Measurements from ENCODE around the gene ANKRD50. TPM values are rescaled to one million over a fixed set of nuclear protein-coding genes. Genes with fewer than 3 reads are reported as not detected.

Gene ANKRD50
- total RNA-seq, 1 donor from 2014 or later = 31.4 TPM

DNA sequence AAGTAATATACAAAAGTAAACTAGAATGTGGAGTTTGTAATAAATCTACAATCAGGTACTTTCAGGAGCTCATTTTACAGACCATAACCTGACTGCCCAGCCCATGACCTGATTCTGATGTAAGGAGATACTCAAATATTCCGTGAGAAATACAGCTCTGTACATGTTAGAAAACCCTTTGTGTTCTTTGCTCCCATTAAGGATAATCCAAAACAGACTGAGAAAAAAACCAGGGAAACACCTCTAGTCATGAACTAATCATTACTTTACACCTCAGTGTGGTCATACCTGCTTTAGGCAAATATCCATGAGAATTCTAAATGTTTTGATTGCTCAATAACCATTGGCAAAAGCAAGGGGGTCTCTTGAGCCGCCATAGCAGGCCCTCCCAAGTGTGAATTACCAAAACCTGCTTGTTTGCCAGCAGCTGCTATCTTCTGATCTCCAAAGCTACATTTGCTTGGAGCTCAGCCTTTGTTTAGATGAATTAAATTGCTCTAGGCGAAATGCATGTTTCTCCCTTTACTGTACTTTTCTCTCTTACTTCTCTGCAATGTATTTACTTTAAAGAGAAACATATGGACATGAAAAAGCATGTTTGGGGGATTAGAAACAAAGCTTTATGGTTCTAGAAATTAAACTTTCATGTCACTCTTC, 79.1 kb downstream of the ANKRD50 start:
- no peaks in the 10 kb centered on the region for H3K36me3 Mint-ChIP-seq
- no peak overlapping the region for H3K27ac Mint-ChIP-seq
- TF ChIP-seq, protein P1, sequence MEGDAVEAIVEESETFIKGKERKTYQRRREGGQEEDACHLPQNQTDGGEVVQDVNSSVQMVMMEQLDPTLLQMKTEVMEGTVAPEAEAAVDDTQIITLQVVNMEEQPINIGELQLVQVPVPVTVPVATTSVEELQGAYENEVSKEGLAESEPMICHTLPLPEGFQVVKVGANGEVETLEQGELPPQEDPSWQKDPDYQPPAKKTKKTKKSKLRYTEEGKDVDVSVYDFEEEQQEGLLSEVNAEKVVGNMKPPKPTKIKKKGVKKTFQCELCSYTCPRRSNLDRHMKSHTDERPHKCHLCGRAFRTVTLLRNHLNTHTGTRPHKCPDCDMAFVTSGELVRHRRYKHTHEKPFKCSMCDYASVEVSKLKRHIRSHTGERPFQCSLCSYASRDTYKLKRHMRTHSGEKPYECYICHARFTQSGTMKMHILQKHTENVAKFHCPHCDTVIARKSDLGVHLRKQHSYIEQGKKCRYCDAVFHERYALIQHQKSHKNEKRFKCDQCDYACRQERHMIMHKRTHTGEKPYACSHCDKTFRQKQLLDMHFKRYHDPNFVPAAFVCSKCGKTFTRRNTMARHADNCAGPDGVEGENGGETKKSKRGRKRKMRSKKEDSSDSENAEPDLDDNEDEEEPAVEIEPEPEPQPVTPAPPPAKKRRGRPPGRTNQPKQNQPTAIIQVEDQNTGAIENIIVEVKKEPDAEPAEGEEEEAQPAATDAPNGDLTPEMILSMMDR (conservative IDR thresholded peaks at IDR 0.05) = no peak
- peaks cover 17% of the 10 kb centered on the region for H3K4me1 Mint-ChIP-seq (ENCODE audit: unreplicated experiment)
- H3K4me3 Mint-ChIP-seq = no peak overlapping the region
- H3K27me3 Mint-ChIP-seq = no peaks in the 10 kb centered on the region
- DNase-seq (ENCODE audit: extremely low spot score, unreplicated experiment) = no peak
- no peaks in the 10 kb centered on the region for H3K9me3 Mint-ChIP-seq

DNA sequence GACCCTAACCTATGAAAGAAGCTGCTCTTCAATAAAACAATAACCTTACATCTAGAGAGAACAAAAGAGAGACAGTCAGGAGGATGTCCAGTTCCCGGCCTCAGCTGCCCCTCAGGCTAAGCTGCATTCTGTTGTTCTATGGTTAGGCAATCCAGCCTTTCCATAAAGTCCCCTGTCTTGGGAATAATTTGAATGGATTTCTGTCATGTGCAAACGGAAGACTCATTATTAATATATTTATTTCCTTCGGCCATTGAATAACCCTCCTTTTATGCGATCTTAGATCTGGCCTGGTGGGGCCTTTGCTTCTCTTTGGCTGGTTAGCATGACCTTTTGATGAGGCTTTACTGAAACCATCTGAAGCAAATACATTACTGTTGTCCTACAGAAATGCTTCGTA, 80.1 kb downstream of the ANKRD50 start:
- no peak overlapping the region for H3K27ac Mint-ChIP-seq

DNA sequence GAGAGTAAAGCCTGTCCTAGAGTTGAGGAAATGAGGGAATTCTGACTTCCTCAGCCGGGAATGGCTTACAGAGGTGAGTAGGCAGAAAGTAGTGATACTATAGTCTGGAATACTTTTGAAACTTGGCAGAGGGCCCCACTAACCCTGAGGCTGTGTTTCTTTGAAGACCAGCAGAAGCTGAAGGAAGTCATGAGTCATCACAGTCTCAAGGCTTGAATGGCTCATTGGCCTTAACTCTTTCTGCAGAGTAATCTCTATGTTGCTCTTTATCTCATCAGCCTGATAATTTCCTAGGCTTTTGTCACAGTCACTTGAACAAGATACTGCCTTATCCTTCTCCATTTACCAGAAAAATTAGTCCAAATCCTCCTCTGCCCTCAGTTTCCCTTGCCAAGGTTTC, 80.8 kb downstream of the ANKRD50 start:
- H3K27me3 Mint-ChIP-seq = no peaks in the 10 kb centered on the region
- DNase-seq (ENCODE audit: extremely low spot score, unreplicated experiment) = no peak
- H3K9me3 Mint-ChIP-seq = no peaks in the 10 kb centered on the region
- no peak overlapping the region for H3K4me3 Mint-ChIP-seq
- TF ChIP-seq, protein P1 (conservative IDR thresholded peaks at IDR 0.05) = no peak
- no peaks in the 10 kb centered on the region for H3K36me3 Mint-ChIP-seq
- no peak overlapping the region for H3K27ac Mint-ChIP-seq
- peaks cover 17% of the 10 kb centered on the region for H3K4me1 Mint-ChIP-seq (ENCODE audit: unreplicated experiment)

More for the DNA sequence above, 80.1 kb downstream of the ANKRD50 start:
- no peak for DNase-seq (ENCODE audit: extremely low spot score, unreplicated experiment)
- TF ChIP-seq, protein P1 (conservative IDR thresholded peaks at IDR 0.05) = no peak
- no peaks in the 10 kb centered on the region for H3K9me3 Mint-ChIP-seq
- no peaks in the 10 kb centered on the region for H3K36me3 Mint-ChIP-seq
- peaks cover 17% of the 10 kb centered on the region for H3K4me1 Mint-ChIP-seq (ENCODE audit: unreplicated experiment)
- no peak overlapping the region for H3K4me3 Mint-ChIP-seq
- H3K27me3 Mint-ChIP-seq = no peaks in the 10 kb centered on the region

DNA sequence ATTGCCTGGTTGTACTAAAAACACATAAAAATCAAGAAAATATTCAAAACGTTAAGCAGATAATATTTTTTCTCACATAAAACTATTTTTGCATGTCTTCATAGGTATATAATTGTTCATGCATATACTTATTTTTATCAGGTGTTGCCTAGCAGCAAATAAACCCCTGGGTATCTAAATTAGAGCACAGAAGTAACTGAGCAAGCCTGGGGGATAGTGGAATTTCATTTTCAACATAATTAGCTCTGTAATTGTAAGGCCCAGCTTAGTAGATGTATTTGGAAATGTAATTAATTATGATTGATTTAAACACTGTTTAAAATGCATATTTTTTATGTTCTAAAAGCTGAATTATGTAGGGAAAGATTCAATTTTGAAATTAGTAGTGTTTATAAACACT, 82.9 kb downstream of the ANKRD50 start:
- Mint-ChIP-seq H3K36me3 (peaks cover 7% of the 10 kb centered on the region), H3K4me1 (ENCODE audit: unreplicated experiment) (peaks cover 13% of the 10 kb centered on the region), H3K27me3 (no peaks in the 10 kb centered on the region), H3K27ac (no peak overlapping the region), H3K9me3 (no peaks in the 10 kb centered on the region), H3K4me3 (no peak overlapping the region)
- DNase-seq (ENCODE audit: extremely low spot score, unreplicated experiment) = no peak
- TF ChIP-seq, protein P1 (conservative IDR thresholded peaks at IDR 0.05) = no peak

Measured in type B pancreatic cell (in vitro differentiated cells).